AG09319 (cell line): ENCODE measurements around the gene PVRIG.
"Not testable (repeated sequence)": the region's sequence is repeated elsewhere in the genome, so short reads cannot be mapped to it uniquely, and the experiment has no call there.

Experiments used
- DNase-seq: peaks from one replicate; pipeline ENCODE4 v3.0.0-alpha.2; 2010; ENCODE audit warnings: low read depth; ENCODE audit errors: extremely low read depth
- CTCF ChIP-seq: IDR thresholded peaks from 2 replicates; pipeline ENCODE4 v1.5.1; 2011; ENCODE audit warnings: low read depth, mild to moderate bottlenecking, inconsistent platforms, low read length, moderate library complexity

Gene PVRIG

GRCh38 chr7:100219801-100220585 lies at the start of gene PVRIG:
Gene PVRIG, plus strand, starts transcription at chr7:100219949. Its CDS starts 22 bp downstream, at chr7:100219971.
- not testable (repeated sequence) for DNase-seq

- no peak for DNase-seq
- TF ChIP-seq CTCF = no peak
These were observed 49.5 kb upstream of the PVRIG start for GRCh38 chr7:100170101-100170897.

GRCh38 chr7:100171087-100171681 lies 48.6 kb upstream of the PVRIG start:
- no peak for TF ChIP-seq CTCF
- no peak for DNase-seq

- no peak for TF ChIP-seq CTCF
- DNase-seq = no peak
These were observed 47.9 kb upstream of the PVRIG start for GRCh38 chr7:100171840-100172239.

GRCh38 chr7:100173806-100174495 lies 45.8 kb upstream of the PVRIG start:
- no peak for TF ChIP-seq CTCF
- DNase-seq = no peak

- TF ChIP-seq CTCF = no peak
- no peak for DNase-seq
These were observed 45.2 kb upstream of the PVRIG start for GRCh38 chr7:100174582-100174981.

GRCh38 chr7:100175296-100175935 lies 44.3 kb upstream of the PVRIG start:
- no peak for DNase-seq
- TF ChIP-seq CTCF = no peak
